NCI-H1048 (cell line): ENCODE data around the gene TMEM150A.
"Not testable (repeated sequence)": the region's sequence is repeated elsewhere in the genome, so short reads cannot be mapped to it uniquely, and the experiment has no call there.

ENCODE experiments used
- DNase-seq: peaks from one replicate; lab custom pipeline; 2025; lab: John Stamatoyannopoulos, UW

TMEM150A gene

GRCh38 chr2:85602476-85603234 lies at the start of gene TMEM150A:
TSS of gene TMEM150A (minus strand) at chr2:85602698. CDS start at chr2:85601948, 750 bp downstream.
- DNase-seq, result peak; percentile 72

DNA sequence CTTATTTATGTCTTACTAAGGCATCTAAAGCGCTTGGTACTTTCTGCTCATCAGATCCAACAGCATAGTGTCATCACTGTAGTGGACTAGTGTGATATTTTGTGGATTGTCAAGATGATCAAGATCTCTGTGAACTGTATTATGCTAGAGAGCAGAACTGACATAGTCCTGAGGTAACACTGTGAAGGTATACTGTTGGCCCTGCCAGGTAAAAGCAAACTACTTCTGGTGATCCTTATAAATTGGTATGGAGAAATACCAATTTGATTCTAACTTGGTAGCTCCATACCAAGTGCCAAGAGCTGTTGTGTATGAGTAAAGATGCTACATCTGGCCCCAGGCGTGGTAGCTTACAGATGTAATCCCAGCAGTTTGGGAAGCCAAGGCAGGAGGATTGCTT lies 49.6 kb upstream of the TMEM150A start:
- DNase-seq, result no peak

DNA sequence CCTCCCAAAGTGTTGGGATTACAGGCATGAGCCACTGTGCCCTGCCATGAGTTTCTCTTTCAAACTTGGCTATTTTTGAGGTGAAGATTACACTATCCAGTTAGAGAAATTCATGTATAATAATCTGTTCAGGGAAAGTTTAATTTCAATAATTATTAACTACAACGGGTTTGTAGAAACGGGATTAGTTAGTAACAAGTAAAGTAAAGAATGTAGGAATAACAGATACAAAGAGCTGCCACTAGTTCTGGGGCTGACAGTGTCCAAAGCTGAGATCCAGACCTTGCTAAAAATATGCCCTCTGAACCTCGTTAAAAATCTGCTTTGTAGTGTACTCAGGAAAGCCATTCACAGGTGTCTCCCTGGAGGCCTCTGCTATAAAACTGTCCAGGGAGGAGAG lies 48.6 kb upstream of the TMEM150A start:
- no peak for DNase-seq

GRCh38 chr2:85650456-85650855 lies 48.0 kb upstream of the TMEM150A start:
- no peak for DNase-seq

GRCh38 chr2:85649201-85650190 lies 47.0 kb upstream of the TMEM150A start:
- no peak for DNase-seq

- no peak for DNase-seq
These were observed 46.1 kb upstream of the TMEM150A start for GRCh38 chr2:85648619-85649018.

- no peak for DNase-seq
These were observed 45.5 kb upstream of the TMEM150A start for GRCh38 chr2:85647823-85648526.

GRCh38 chr2:85646166-85646565 lies 43.7 kb upstream of the TMEM150A start:
- DNase-seq, result no peak

- DNase-seq, result no peak
These were observed 42.4 kb upstream of the TMEM150A start for GRCh38 chr2:85644909-85645308.

DNA sequence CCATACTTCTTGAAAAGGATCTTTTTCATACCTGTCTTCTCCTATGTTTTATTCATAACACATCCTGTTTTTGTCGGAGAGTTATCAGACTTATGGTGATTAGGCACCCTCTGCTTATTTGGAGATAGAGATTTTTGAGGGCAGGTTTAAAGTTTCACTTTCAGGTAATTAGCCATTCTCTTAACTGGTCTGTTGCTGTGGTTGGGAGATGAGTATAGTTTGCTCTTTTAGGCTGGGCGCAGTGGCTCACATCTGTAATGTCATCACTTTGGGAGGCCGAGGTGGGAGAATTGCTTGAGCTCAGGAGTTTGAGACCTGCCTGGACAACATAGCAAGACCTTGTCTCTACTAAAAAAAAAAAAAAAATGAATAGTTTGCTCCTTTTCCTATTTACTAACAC lies 40.2 kb upstream of the TMEM150A start:
- DNase-seq, result no peak

- DNase-seq, result no peak
These were observed 33.1 kb upstream of the TMEM150A start for GRCh38 chr2:85635636-85636035.

DNA sequence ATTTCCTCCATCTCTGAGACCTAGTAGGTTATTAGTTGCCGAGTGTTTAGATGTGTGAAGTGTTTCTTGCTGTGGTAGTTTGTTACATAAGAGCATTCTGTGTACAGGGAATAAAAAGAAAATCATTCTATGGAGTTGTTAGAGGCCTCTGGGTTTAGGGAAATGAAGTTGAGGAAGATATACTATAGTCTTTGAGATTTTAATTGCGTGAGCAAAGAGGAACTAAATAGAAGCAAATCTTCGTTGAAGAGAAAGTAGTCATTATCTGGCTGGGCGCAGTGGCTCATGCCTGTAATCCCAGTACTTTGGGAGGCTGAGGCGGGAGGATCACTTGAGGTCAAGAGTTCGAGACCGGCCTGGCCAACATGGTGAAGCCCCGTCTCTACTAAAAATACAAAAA lies 32.5 kb upstream of the TMEM150A start:
- DNase-seq, result no peak

GRCh38 chr2:85631316-85631715 lies 28.8 kb upstream of the TMEM150A start:
- no peak for DNase-seq

- DNase-seq, result no peak
These were observed 26.2 kb upstream of the TMEM150A start for GRCh38 chr2:85628658-85629057.

- DNase-seq, result no peak
These were observed 21.5 kb upstream of the TMEM150A start for GRCh38 chr2:85623991-85624390.

DNA sequence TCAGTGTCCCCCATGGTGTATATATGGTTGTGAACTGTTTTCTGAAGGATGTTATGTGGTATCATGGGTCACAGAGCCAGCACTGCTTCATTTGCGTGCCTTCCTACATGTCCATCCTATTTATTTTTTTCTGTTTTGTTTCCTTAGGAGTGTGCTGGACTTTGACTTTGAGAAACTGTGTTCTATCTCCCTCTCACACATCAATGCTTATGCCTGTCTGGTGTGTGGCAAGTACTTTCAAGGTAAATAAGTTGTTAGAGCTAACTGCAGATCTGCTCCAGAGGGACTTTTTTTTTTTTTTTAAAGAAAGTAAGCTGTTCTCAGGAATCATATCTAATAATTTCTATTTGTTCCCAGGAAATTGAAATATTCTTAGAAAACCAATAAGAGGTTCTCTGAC lies 18.8 kb upstream of the TMEM150A start:
- DNase-seq, result no peak

- no peak for DNase-seq
These were observed 17.1 kb upstream of the TMEM150A start for GRCh38 chr2:85619617-85620016.

DNA sequence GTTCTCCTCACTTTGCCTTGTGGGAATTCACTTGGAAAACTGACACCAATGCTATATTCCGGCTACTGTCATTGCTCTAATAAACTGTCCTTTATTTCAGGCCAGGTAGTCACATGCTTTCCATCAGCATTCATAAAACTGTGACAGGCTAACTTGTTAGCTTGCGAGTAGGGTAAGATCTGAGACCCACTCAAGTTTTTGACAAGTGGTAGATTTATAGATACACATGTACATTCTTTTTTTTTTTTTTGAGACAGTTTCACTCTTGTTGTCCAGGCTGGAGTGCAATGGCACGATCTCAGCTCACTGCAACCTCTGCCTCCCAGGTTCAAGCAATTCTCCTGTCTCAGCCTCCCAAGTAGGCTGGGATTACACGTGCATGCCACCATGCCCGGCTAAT lies 15.2 kb upstream of the TMEM150A start:
- DNase-seq, result not testable (repeated sequence)

- no peak for DNase-seq
These were observed 12.9 kb upstream of the TMEM150A start for GRCh38 chr2:85615413-85615728.

- not testable (repeated sequence) for DNase-seq
These were observed 12.3 kb upstream of the TMEM150A start for GRCh38 chr2:85614757-85615156.

GRCh38 chr2:85613717-85614515 lies 11.4 kb upstream of the TMEM150A start:
- no peak for DNase-seq
